GM23338 (cell line): Measurements from ENCODE around the gene ZNF830. TPM values are rescaled to one million over a fixed set of nuclear protein-coding genes. Genes with fewer than 3 reads are reported as not detected.

Source experiments
- ATAC-seq: fragments of 200-7000 bp; cut with Tn5 transposase; 3 replicates; pipeline ENCODE4 v1.9.1; 2020
- DNase-seq: peaks from one replicate; pipeline ENCODE4 v3.0.0-alpha.2; 2015; ENCODE audit warnings: low spot score
- H2AFZ ChIP-seq: fragments of 200-600 bp; sonication (generic); 2 replicates; pipeline ENCODE4 v1.8.0; 2016; ENCODE audit warnings: antibody characterized with exemption, mild to moderate bottlenecking, moderate library complexity
- H3F3A ChIP-seq: fragments of 200-600 bp; sonication (generic); replicated peaks from 2 replicates; pipeline ENCODE4 v1.8.0; 2017; ENCODE audit warnings: antibody characterized with exemption, mixed run types, low read depth
- H3K27ac ChIP-seq: fragments of 200-600 bp; sonication (generic); 2 replicates; pipeline ENCODE4 v1.6.1; 2016; ENCODE audit warnings: low read depth
- H3K27me3 ChIP-seq: fragments of 200-600 bp; sonication (generic); 2 replicates; pipeline ENCODE4 v1.8.0; 2016; ENCODE audit warnings: mild to moderate bottlenecking, mixed run types, moderate library complexity; ENCODE audit not compliant: insufficient read depth
- H3K36me3 ChIP-seq: fragments of 200-600 bp; sonication (generic); 2 replicates; pipeline ENCODE4 v1.8.0; 2016; ENCODE audit warnings: mild to moderate bottlenecking; ENCODE audit not compliant: insufficient read depth
- H3K4me1 ChIP-seq: fragments of 200-600 bp; sonication (generic); 2 replicates; pipeline ENCODE4 v1.8.0; 2016; ENCODE audit warnings: mild to moderate bottlenecking, moderate library complexity; ENCODE audit not compliant: insufficient read depth
- H3K4me2 ChIP-seq: fragments of 200-600 bp; sonication (generic); 2 replicates; pipeline ENCODE4 v1.7.1; 2017; ENCODE audit warnings: mixed run types
- H3K4me3 ChIP-seq: fragments of 200-600 bp; sonication (generic); 2 replicates; pipeline ENCODE4 v1.6.1; 2016; ENCODE audit warnings: mixed run types
- H3K79me2 ChIP-seq: fragments of 200-600 bp; sonication (generic); replicated peaks from 2 replicates; pipeline ENCODE4 v1.8.0; 2017; ENCODE audit warnings: mild to moderate bottlenecking; ENCODE audit not compliant: insufficient read depth
- H3K9me2 ChIP-seq: fragments of 200-600 bp; sonication (generic); 2 replicates; pipeline ENCODE4 v1.8.0; 2017; ENCODE audit not compliant: insufficient read depth
- H4K20me1 ChIP-seq: fragments of 200-600 bp; sonication (generic); replicated peaks from 2 replicates; pipeline ENCODE4 v1.8.0; 2017; ENCODE audit warnings: mild to moderate bottlenecking; ENCODE audit not compliant: insufficient read depth
- H3K27ac Mint-ChIP-seq: 2 replicates; pipeline ENCODE4 v1.8.0; 2020; ENCODE audit warnings: inconsistent platforms, mild to moderate bottlenecking, moderate library complexity, mixed read lengths
- H3K27me3 Mint-ChIP-seq: 3 replicates; pipeline ENCODE4 v1.8.0; 2022; ENCODE audit warnings: low read depth, mild to moderate bottlenecking, moderate library complexity, mixed read lengths, inconsistent platforms; ENCODE audit not compliant: insufficient read depth, poor library complexity
- H3K36me3 Mint-ChIP-seq: 3 replicates; pipeline ENCODE4 v1.8.0; 2021; ENCODE audit warnings: low read depth, mild to moderate bottlenecking, inconsistent platforms, moderate library complexity, mixed read lengths
- H3K4me1 Mint-ChIP-seq: 3 replicates; pipeline ENCODE4 v1.8.0; 2020; ENCODE audit warnings: mild to moderate bottlenecking, inconsistent platforms, mixed read lengths
- H3K4me3 Mint-ChIP-seq: 3 replicates; pipeline ENCODE4 v1.8.0; 2021; ENCODE audit warnings: moderate library complexity, mild to moderate bottlenecking, inconsistent platforms, mixed read lengths
- H3K9me3 Mint-ChIP-seq: 3 replicates; pipeline ENCODE4 v1.8.0; 2020; ENCODE audit warnings: moderate library complexity, mild to moderate bottlenecking, inconsistent platforms, mixed read lengths
- CREB1 ChIP-seq: fragments of 250-450 bp; sonication (Bioruptor Pico); IDR thresholded peaks from 2 replicates; pipeline ENCODE4 v1.5.0; 2020; ENCODE audit warnings: low read depth, mild to moderate bottlenecking, moderate library complexity
- CTCF ChIP-seq, 2 experiments: fragments of 200-600 bp in 1 of 2; sonication (generic) in 1 of 2; conservative IDR thresholded peaks; 2 replicates each; pipeline versions ENCODE4 v1.5.1 to v1.6.1; 2016 to 2017; ENCODE audit warnings: antibody characterized with exemption in 2 of 2, low read depth in 2 of 2, mild to moderate bottlenecking in 2 of 2, moderate library complexity in 1 of 2
- ETS1 ChIP-seq: IDR thresholded peaks from 2 replicates; pipeline ENCODE4 v1.6.1; 2016; ENCODE audit warnings: antibody characterized with exemption
- EZH2 ChIP-seq: fragments of 200-600 bp; sonication (generic); IDR thresholded peaks from one replicate; pipeline ENCODE4 v1.8.0; 2017; ENCODE audit warnings: antibody characterized with exemption, mild to moderate bottlenecking, low read depth; ENCODE audit not compliant: unreplicated experiment
- EZH2phosphoT487 ChIP-seq: fragments of 200-600 bp; sonication (generic); IDR thresholded peaks from one replicate; pipeline ENCODE4 v1.8.1; 2018; ENCODE audit warnings: antibody characterized with exemption; ENCODE audit not compliant: unreplicated experiment
- JUNB ChIP-seq: IDR thresholded peaks from one replicate; pipeline ENCODE4 v1.6.1; 2016; ENCODE audit warnings: antibody characterized with exemption; ENCODE audit not compliant: unreplicated experiment
- NANOG ChIP-seq: IDR thresholded peaks from 2 replicates; pipeline ENCODE4 v1.6.1; 2016; ENCODE audit warnings: antibody characterized with exemption, borderline replicate concordance
- POLR2AphosphoS5 ChIP-seq: IDR thresholded peaks from 2 replicates; pipeline ENCODE4 v1.6.1; 2016; ENCODE audit warnings: antibody characterized with exemption, low read depth
- REST ChIP-seq: IDR thresholded peaks from one replicate; pipeline ENCODE4 v1.6.1; 2018; ENCODE audit warnings: antibody characterized with exemption; ENCODE audit not compliant: unreplicated experiment
- STAT1 ChIP-seq: IDR thresholded peaks from one replicate; pipeline ENCODE4 v1.6.1; 2016; ENCODE audit warnings: antibody characterized with exemption; ENCODE audit not compliant: unreplicated experiment
- ZNF331 ChIP-seq: fragments of 250-450 bp; sonication (Bioruptor Pico); IDR thresholded peaks from 2 replicates; pipeline ENCODE4 v1.5.0; 2020; ENCODE audit warnings: low read depth, mild to moderate bottlenecking, moderate library complexity
- polyA plus RNA-seq: library from polyadenylated mRNA; unstranded; fragments of >200 nt; fragmentation: Nextera tagmentation; extraction: Ambion mirVana; gene quantifications from 2 replicates; pipeline ENCODE4 v1.2.1, GENCODE V29; 2016
- total RNA-seq: library from RNA; depleted of rRNA; stranded (reverse); fragments of >200 nt; shearing (Covaris generic); gene quantifications from 2 replicates; pipeline ENCODE4 v1.2.3, GENCODE V29; 2014

ZNF830 gene
- total and polyA plus RNA-seq, 2 experiments from 2014 or later = 12.8 to 22.3 TPM

GRCh38 chr17:35006345-35006744, 45.0 kb downstream of the ZNF830 start:
- no peaks in the 10 kb centered on the region for H3K9me3 Mint-ChIP-seq
- Histone ChIP-seq H3K4me3 (no peak overlapping the region), H3K27me3 (no peaks in the 10 kb centered on the region), H3K79me2 (no peaks in the 10 kb centered on the region), H3K4me2 (no peak overlapping the region), H3K9me2 (no peaks in the 10 kb centered on the region), H3F3A (no peaks in the 10 kb centered on the region), H3K4me1 (peaks cover 6% of the 10 kb centered on the region), H4K20me1 (peaks cover 2% of the 10 kb centered on the region), H2AFZ (no peak overlapping the region), H3K27ac (no peak overlapping the region), H3K36me3 (peaks cover 12% of the 10 kb centered on the region; the same call in 1 of the 2 replicates)
- no peak overlapping the region for H3K4me3 Mint-ChIP-seq
- no peak for TF ChIP-seq JUNB
- TF ChIP-seq EZH2phosphoT487 = no peak
- no peak for TF ChIP-seq REST
- no peak for TF ChIP-seq EZH2
- no peak for TF ChIP-seq POLR2AphosphoS5
- no peak for TF ChIP-seq CREB1 (CRISPR knock-in tag)
- no peak for TF ChIP-seq NANOG
- TF ChIP-seq ZNF331 (CRISPR knock-in tag) = no peak
- TF ChIP-seq CTCF (conservative IDR thresholded peaks at IDR 0.05; ENCODE audit: low read depth in 2 of 2) = no peak
- no peak for TF ChIP-seq STAT1
- TF ChIP-seq ETS1 = no peak
- peaks cover 75% of the 10 kb centered on the region for H3K36me3 Mint-ChIP-seq
- no peak overlapping the region for H3K27ac Mint-ChIP-seq
- DNase-seq (no peak), ATAC-seq (no peak)
- peaks cover 9% of the 10 kb centered on the region for H3K27me3 Mint-ChIP-seq
- peaks cover 7% of the 10 kb centered on the region for H3K4me1 Mint-ChIP-seq
